PFSK-1 (cell line): ENCODE results near the gene CEACAM19.

ENCODE experiments used
- POLR2AphosphoS5 ChIP-seq: IDR thresholded peaks from 2 replicates; pipeline ENCODE4 v1.6.1; 2012; ENCODE audit warnings: low read depth, mild to moderate bottlenecking, control low read depth, low read length, moderate library complexity
- SIN3A ChIP-seq: IDR thresholded peaks from 2 replicates; pipeline ENCODE4 v1.6.1; 2012; ENCODE audit warnings: mild to moderate bottlenecking, low read length, moderate library complexity, borderline replicate concordance; ENCODE audit not compliant: insufficient read depth

DNA sequence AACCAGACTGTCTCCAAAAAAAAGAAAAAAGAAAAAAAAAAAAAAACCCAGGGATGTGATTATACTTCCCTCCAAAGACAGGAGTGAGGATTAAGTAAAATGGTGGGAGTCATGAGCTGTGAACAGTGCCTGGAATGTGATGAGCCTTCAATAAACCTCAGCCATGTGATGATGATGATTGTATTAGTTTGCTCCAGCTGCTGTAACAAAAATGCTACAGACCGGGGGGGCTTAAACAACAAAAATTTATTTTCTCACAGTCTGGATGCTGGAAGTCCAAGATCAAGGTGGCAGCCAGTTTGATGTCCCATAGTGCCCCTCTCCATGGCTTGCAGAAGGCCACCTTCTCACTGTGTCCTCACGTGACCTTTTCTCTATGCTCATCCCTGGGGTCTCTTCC is 36.5 kb upstream of the CEACAM19 start:
- TF ChIP-seq POLR2AphosphoS5 (no peak), SIN3A (no peak)
